Activated B cell treated with CpG ODN at 0.5 μM for 24 hours (primary cell): Measurements from ENCODE around the gene USP40. TPM values are rescaled to one million over a fixed set of nuclear protein-coding genes. Genes with fewer than 3 reads are reported as not detected.

Experiments
- ATAC-seq: fragments of 200-7000 bp; cut with Tn5 transposase; one replicate; pipeline ENCODE4 v1.10.0; 2021; ENCODE audit warnings: low read depth, mild to moderate bottlenecking, moderate library complexity
- CTCF ChIA-PET: fragments of 350-600 bp; sonication (Branson Sonifier 250); formaldehyde crosslinking; loops from one replicate; lab custom pipeline; 2021; ENCODE audit warnings: antibody characterized with exemption; lab: Charles Lee
- POLR2A ChIA-PET: fragments of 350-600 bp; sonication (Branson Sonifier 250); formaldehyde crosslinking; loops from one replicate; lab custom pipeline; 2021; ENCODE audit warnings: antibody characterized with exemption; lab: Charles Lee
- DNase-seq: peaks from one replicate; pipeline ENCODE4 v3.0.0; 2022
- H3K27ac Mint-ChIP-seq: one replicate; pipeline ENCODE4 v1.8.0; 2020; ENCODE audit warnings: mixed read lengths
- H3K27me3 Mint-ChIP-seq: one replicate; pipeline ENCODE4 v1.8.0; 2021; ENCODE audit warnings: mixed read lengths
- H3K36me3 Mint-ChIP-seq: one replicate; pipeline ENCODE4 v1.8.0; 2021; ENCODE audit warnings: low read depth, mixed read lengths
- H3K4me1 Mint-ChIP-seq: one replicate; pipeline ENCODE4 v1.8.0; 2021; ENCODE audit warnings: mixed read lengths
- H3K4me3 Mint-ChIP-seq: one replicate; pipeline ENCODE4 v1.8.0; 2020; ENCODE audit warnings: mild to moderate bottlenecking, mixed read lengths
- H3K9me3 Mint-ChIP-seq: one replicate; pipeline ENCODE4 v1.8.0; 2020; ENCODE audit warnings: mixed read lengths
- intact Hi-C: fragments of 100-400 bp; cut with micrococcal nuclease; formaldehyde crosslinking; loops from one replicate; pipeline ENCODE4 v1.15.1; 2024
- total RNA-seq: library from RNA; stranded (reverse); gene quantifications from 2 replicates; pipeline ENCODE4 v1.2.3, GENCODE V29; 2022
- TF ChIP-seq, protein P1 (sequence below): fragments of 200-600 bp; IDR thresholded peaks from one replicate; pipeline ENCODE4 v1.8.0; 2022; ENCODE audit warnings: antibody characterized with exemption, mild to moderate bottlenecking

The USP40 gene
- total RNA-seq, 1 donor from 2014 or later = 30.4 TPM

DNA sequence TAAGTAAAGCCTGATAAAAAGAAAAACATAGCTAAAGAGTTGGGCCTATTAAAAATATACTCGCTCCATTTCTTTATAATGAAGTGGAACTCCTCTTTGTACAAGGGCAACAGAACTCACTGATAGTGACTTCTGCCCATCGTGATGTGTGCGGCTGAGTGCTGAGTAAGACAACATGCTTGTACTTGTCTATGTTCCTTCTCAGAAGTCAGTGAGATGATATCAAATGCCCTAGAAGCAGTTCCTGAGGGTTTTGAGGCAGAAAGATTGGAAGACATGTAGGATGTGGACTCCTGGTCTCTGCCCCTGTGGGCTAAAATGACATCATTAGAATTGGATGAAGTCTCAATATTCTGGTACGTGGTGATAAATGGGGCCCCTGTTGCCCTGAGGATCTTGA, 73.8 kb downstream of the USP40 start:
- no peaks in the 10 kb centered on the region for H3K27me3 Mint-ChIP-seq
- ChIA-PET CTCF (no interaction called here), POLR2A (interaction anchor here (0.6 kb wide), 1 partner anchor 55 kb away, joined by 3 read pairs; no protein-coding TSS in a partner anchor)
- H3K4me3 Mint-ChIP-seq = no peak overlapping the region
- TF ChIP-seq, protein P1, sequence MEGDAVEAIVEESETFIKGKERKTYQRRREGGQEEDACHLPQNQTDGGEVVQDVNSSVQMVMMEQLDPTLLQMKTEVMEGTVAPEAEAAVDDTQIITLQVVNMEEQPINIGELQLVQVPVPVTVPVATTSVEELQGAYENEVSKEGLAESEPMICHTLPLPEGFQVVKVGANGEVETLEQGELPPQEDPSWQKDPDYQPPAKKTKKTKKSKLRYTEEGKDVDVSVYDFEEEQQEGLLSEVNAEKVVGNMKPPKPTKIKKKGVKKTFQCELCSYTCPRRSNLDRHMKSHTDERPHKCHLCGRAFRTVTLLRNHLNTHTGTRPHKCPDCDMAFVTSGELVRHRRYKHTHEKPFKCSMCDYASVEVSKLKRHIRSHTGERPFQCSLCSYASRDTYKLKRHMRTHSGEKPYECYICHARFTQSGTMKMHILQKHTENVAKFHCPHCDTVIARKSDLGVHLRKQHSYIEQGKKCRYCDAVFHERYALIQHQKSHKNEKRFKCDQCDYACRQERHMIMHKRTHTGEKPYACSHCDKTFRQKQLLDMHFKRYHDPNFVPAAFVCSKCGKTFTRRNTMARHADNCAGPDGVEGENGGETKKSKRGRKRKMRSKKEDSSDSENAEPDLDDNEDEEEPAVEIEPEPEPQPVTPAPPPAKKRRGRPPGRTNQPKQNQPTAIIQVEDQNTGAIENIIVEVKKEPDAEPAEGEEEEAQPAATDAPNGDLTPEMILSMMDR = no peak
- no peak for ATAC-seq
- peaks cover 2% of the 10 kb centered on the region for H3K4me1 Mint-ChIP-seq
- H3K27ac Mint-ChIP-seq = no peak overlapping the region
- no peaks in the 10 kb centered on the region for H3K9me3 Mint-ChIP-seq
- DNase-seq = no peak
- intact Hi-C loops = no loop called here
- peaks cover 53% of the 10 kb centered on the region for H3K36me3 Mint-ChIP-seq

DNA sequence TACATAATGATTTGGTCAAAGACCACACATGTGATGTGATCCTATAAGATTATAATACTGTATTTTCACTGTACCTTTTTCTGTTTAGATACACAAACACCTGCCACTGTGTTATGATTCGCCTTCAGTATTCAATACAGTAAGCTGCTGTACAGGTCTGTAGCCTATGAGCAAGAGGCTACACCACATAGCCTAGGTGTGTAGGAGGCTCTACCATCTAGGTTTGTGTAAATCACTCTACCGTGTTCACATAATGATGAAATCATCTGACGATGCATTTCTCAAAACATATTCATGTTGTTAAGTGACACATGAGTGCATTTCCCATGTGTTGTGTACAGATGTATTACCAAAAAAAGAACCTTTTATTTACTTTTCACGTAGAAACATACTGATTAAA, 74.5 kb downstream of the USP40 start:
- ChIA-PET CTCF (no interaction called here), POLR2A (interaction anchor here (0.6 kb wide), 1 partner anchor 54 kb away, joined by 3 read pairs; no protein-coding TSS in a partner anchor)
- TF ChIP-seq, protein P1 = no peak
- Mint-ChIP-seq H3K27ac (no peak overlapping the region), H3K4me3 (no peak overlapping the region), H3K36me3 (peaks cover 53% of the 10 kb centered on the region), H3K27me3 (no peaks in the 10 kb centered on the region), H3K4me1 (no peaks in the 10 kb centered on the region), H3K9me3 (no peaks in the 10 kb centered on the region)
- no peak for DNase-seq
- intact Hi-C loops = no loop called here
- no peak for ATAC-seq

DNA sequence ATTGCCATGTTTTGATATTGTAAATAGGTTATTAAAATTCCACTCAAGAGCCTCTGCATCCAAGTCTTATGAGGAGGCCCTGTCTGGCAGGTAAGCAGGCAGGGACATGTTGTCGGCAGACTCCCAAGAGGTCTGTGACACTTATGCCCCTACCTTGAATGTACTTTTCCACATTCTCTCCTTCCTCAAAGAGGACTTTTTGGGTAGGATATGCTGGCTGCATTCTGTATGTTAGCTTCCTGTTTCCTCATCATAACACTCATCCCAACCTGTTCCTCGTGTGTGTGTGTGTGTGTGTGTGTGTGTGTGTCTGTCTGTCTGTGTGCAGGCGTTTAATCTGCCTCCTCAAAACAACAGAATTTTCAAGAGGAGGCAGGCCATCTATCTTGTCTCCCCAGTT, 75.3 kb downstream of the USP40 start:
- intact Hi-C loops = no loop called here

DNA sequence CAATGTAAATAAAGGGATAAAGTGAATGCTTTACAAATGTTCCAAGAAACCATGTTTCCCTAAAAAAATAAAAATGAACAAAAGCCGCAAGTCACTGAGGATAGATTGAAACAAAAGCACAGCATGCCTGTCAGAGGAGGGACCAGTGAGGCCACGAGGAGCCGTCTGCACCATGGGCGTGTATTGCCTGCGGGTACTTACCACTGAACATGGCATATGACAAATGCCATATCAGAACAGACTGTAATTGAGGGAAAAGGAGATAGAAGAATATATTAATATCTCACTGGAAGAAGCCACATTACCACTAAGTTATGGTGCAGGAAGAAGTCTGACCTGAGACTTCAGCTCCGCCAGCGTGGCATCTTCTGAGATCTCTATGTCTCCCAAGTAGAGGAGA, 75.8 kb downstream of the USP40 start:
- ChIA-PET CTCF (no interaction called here), POLR2A (no interaction called here)
- TF ChIP-seq, protein P1 = no peak
- Mint-ChIP-seq H3K27ac (no peak overlapping the region), H3K27me3 (no peaks in the 10 kb centered on the region), H3K4me3 (no peak overlapping the region), H3K9me3 (no peaks in the 10 kb centered on the region), H3K36me3 (peaks cover 54% of the 10 kb centered on the region), H3K4me1 (no peaks in the 10 kb centered on the region)
- DNase-seq = no peak
- no peak for ATAC-seq
- intact Hi-C loops = no loop called here

More for the DNA sequence above, 75.3 kb downstream of the USP40 start:
- TF ChIP-seq, protein P1 = no peak
- ATAC-seq (no peak), DNase-seq (no peak)
- ChIA-PET CTCF (no interaction called here), POLR2A (no interaction called here)
- no peaks in the 10 kb centered on the region for H3K4me1 Mint-ChIP-seq
- no peaks in the 10 kb centered on the region for H3K27me3 Mint-ChIP-seq
- no peaks in the 10 kb centered on the region for H3K9me3 Mint-ChIP-seq
- no peak overlapping the region for H3K27ac Mint-ChIP-seq
- H3K36me3 Mint-ChIP-seq = peaks cover 52% of the 10 kb centered on the region
- H3K4me3 Mint-ChIP-seq = no peak overlapping the region

DNA sequence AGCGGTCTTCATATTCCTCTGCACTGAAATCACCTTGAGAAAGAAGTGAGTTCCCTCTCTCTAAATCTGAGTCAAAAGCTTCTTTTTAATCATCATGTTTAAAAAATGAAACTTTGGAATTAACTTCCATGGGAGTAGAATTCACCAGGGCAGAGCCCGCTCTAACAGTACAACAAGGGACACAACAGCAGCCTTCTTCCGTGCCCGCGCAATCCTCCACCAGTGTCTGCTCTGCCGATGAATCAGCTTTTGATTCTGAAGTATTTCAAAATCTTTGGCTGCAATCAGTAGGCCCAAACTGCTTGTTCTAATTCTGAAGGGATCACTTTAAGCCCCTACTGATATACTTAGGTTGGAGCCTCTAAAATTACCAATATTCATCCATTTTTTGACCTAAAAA, 76.9 kb downstream of the USP40 start:
- Mint-ChIP-seq H3K4me3 (no peak overlapping the region), H3K9me3 (no peaks in the 10 kb centered on the region), H3K27me3 (no peaks in the 10 kb centered on the region), H3K36me3 (peaks cover 63% of the 10 kb centered on the region), H3K27ac (no peak overlapping the region), H3K4me1 (no peaks in the 10 kb centered on the region)
- POLR2A ChIA-PET = no interaction called here
- TF ChIP-seq, protein P1 = no peak
- ATAC-seq (no peak), DNase-seq (no peak)
- intact Hi-C loops = no loop called here
- CTCF ChIA-PET = no interaction called here
